Fibroblast of lung (primary cell): ENCODE measurements around the gene ATP1B3.

Experiments
- EZH2 ChIP-seq: IDR thresholded peaks from 2 replicates; pipeline ENCODE4 v1.5.1; 2012; ENCODE audit warnings: low read length, control low read depth, mild to moderate bottlenecking; ENCODE audit errors: missing control alignments
- TF ChIP-seq, protein P1 (sequence below), 2 donors: IDR thresholded peaks in 1 of 2; conservative IDR thresholded peaks in 1 of 2; 1 replicate in 1 of 2; 2 replicates in 1 of 2; pipeline ENCODE4 v1.5.1; 2011 to 2012; ENCODE audit warnings: low read length in 2 of 2, control low read depth in 1 of 2, inconsistent platforms in 1 of 2, low read depth in 1 of 2, mild to moderate bottlenecking in 1 of 2

DNA sequence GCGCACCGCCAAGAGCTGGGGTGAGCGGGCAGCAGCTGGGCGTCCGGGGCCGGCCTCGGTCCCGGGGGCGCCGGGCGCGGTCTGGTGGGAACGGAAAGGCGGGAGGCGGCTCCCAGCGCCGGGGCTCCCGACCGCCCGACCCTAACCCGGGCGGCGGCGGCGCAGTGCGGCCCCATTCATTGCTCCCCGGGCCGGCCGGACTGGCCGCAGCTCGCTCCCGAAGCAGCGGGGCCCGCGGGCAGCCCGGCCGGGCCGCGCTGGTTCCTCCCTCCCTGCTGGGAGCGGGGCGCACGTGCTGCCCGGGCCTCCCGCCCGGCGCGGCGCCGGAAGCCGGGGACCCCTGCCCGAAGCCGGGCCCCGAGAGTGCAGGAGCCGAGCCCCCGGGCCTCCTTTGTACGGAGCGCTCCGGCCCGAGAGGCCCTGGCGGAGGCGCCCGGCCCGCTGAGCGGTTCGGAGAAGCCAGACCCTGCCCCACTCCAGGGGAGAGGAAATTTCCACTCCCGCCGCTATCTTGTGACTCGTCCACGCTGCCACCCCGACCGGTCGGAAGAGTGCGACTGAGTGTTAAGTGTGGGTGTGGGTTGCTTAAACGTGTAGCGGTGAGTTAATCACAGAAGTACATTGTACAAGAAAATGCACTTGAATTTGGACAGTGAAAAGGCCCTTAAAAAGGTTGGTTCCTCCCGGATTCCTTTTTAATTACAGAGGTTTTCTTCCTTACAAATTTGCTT, 613 bp downstream of the ATP1B3 start:
- TF ChIP-seq, protein P1, sequence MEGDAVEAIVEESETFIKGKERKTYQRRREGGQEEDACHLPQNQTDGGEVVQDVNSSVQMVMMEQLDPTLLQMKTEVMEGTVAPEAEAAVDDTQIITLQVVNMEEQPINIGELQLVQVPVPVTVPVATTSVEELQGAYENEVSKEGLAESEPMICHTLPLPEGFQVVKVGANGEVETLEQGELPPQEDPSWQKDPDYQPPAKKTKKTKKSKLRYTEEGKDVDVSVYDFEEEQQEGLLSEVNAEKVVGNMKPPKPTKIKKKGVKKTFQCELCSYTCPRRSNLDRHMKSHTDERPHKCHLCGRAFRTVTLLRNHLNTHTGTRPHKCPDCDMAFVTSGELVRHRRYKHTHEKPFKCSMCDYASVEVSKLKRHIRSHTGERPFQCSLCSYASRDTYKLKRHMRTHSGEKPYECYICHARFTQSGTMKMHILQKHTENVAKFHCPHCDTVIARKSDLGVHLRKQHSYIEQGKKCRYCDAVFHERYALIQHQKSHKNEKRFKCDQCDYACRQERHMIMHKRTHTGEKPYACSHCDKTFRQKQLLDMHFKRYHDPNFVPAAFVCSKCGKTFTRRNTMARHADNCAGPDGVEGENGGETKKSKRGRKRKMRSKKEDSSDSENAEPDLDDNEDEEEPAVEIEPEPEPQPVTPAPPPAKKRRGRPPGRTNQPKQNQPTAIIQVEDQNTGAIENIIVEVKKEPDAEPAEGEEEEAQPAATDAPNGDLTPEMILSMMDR (conservative IDR thresholded peaks at IDR 0.05 in 1 of 2, IDR thresholded peaks at IDR 0.05 in 1 of 2; ENCODE audit: low read depth in 1 of 2, low read length in 2 of 2), result no peak
- no peak for TF ChIP-seq EZH2
